ENCODE data around the gene CLDN19.

CLDN19 gene

GRCh38 chr1:42737986-42738677 lies 1.9 kb downstream of the CLDN19 start:
- H3K9ac ChIP-seq (ENCODE audit: low read depth, low read length) = no peak overlapping the region
- H3K9me3 ChIP-seq (ENCODE audit: insufficient read depth, low read depth, low read length) = no peaks in the 10 kb centered on the region
- 87% methylated on average over 21 of the region's 21 CpGs for WGBS
- H3K4me1 ChIP-seq (ENCODE audit: insufficient read depth, low read length) = peaks cover 31% of the 10 kb centered on the region
- no peaks in the 10 kb centered on the region for H3K27me3 ChIP-seq (ENCODE audit: insufficient read depth, low read length)
- H3K36me3 ChIP-seq (ENCODE audit: insufficient read depth, low read length) = no peaks in the 10 kb centered on the region
- no peak overlapping the region for H3K27ac ChIP-seq (ENCODE audit: low read depth, low read length)
- H3K4me3 ChIP-seq (ENCODE audit: low read length) = no peak overlapping the region

- 90% methylated on average over 5 of the region's 5 CpGs for WGBS
- Histone ChIP-seq H3K9me3 (ENCODE audit: insufficient read depth, low read depth, low read length) (no peaks in the 10 kb centered on the region), H3K9ac (ENCODE audit: low read depth, low read length) (no peak overlapping the region), H3K4me3 (ENCODE audit: low read length) (no peak overlapping the region), H3K27ac (ENCODE audit: low read depth, low read length) (no peak overlapping the region), H3K4me1 (ENCODE audit: insufficient read depth, low read length) (peaks cover 29% of the 10 kb centered on the region), H3K27me3 (ENCODE audit: insufficient read depth, low read length) (no peaks in the 10 kb centered on the region), H3K36me3 (ENCODE audit: insufficient read depth, low read length) (no peaks in the 10 kb centered on the region)
Observed at GRCh38 chr1:42737257-42737656, 2.8 kb downstream of the CLDN19 start.

GRCh38 chr1:42736571-42737200 lies 3.4 kb downstream of the CLDN19 start:
- H3K9me3 ChIP-seq (ENCODE audit: insufficient read depth, low read depth, low read length) = no peaks in the 10 kb centered on the region

GRCh38 chr1:42736152-42736551 lies 3.9 kb downstream of the CLDN19 start:
- Histone ChIP-seq H3K27ac (ENCODE audit: low read depth, low read length) (no peak overlapping the region), H3K9me3 (ENCODE audit: insufficient read depth, low read depth, low read length) (no peaks in the 10 kb centered on the region), H3K4me1 (ENCODE audit: insufficient read depth, low read length) (peaks cover 21% of the 10 kb centered on the region), H3K36me3 (ENCODE audit: insufficient read depth, low read length) (no peaks in the 10 kb centered on the region), H3K4me3 (ENCODE audit: low read length) (no peak overlapping the region), H3K9ac (ENCODE audit: low read depth, low read length) (no peak overlapping the region), H3K27me3 (ENCODE audit: insufficient read depth, low read length) (no peaks in the 10 kb centered on the region)
- WGBS = 77% methylated on average over 4 of the region's 4 CpGs

More at GRCh38 chr1:42736571-42737200, 3.4 kb downstream of the CLDN19 start:
- no peak overlapping the region for H3K27ac ChIP-seq (ENCODE audit: low read depth, low read length)
- 83% methylated on average over 8 of the region's 8 CpGs for WGBS
- H3K4me1 ChIP-seq (ENCODE audit: insufficient read depth, low read length) = peaks cover 26% of the 10 kb centered on the region
- H3K27me3 ChIP-seq (ENCODE audit: insufficient read depth, low read length) = no peaks in the 10 kb centered on the region
- H3K36me3 ChIP-seq (ENCODE audit: insufficient read depth, low read length) = no peaks in the 10 kb centered on the region
- H3K4me3 ChIP-seq (ENCODE audit: low read length) = no peak overlapping the region
- no peak overlapping the region for H3K9ac ChIP-seq (ENCODE audit: low read depth, low read length)

- Histone ChIP-seq H3K9ac (ENCODE audit: low read depth, low read length) (no peak overlapping the region), H3K36me3 (ENCODE audit: insufficient read depth, low read length) (no peaks in the 10 kb centered on the region)
- WGBS = 91% methylated on average over 14 of the region's 14 CpGs
Observed at GRCh38 chr1:42735477-42736105, 4.4 kb downstream of the CLDN19 start.

GRCh38 chr1:42735056-42735455 lies 5.0 kb downstream of the CLDN19 start:
- 93% methylated on average over 11 of the region's 11 CpGs for WGBS
- peaks cover 12% of the 10 kb centered on the region; the same call in 1 of the 2 replicates for H3K4me1 ChIP-seq (ENCODE audit: insufficient read depth, low read length)
- H3K9ac ChIP-seq (ENCODE audit: low read depth, low read length) = no peak overlapping the region
- no peak overlapping the region for H3K4me3 ChIP-seq (ENCODE audit: low read length)
- H3K27me3 ChIP-seq (ENCODE audit: insufficient read depth, low read length) = no peaks in the 10 kb centered on the region
- H3K9me3 ChIP-seq (ENCODE audit: insufficient read depth, low read depth, low read length) = no peaks in the 10 kb centered on the region
- no peak overlapping the region for H3K27ac ChIP-seq (ENCODE audit: low read depth, low read length)
- no peaks in the 10 kb centered on the region for H3K36me3 ChIP-seq (ENCODE audit: insufficient read depth, low read length)

More at GRCh38 chr1:42735477-42736105, 4.4 kb downstream of the CLDN19 start:
- H3K27me3 ChIP-seq (ENCODE audit: insufficient read depth, low read length) = no peaks in the 10 kb centered on the region
- peaks cover 16% of the 10 kb centered on the region for H3K4me1 ChIP-seq (ENCODE audit: insufficient read depth, low read length)
- no peak overlapping the region for H3K27ac ChIP-seq (ENCODE audit: low read depth, low read length)
- H3K9me3 ChIP-seq (ENCODE audit: insufficient read depth, low read depth, low read length) = no peaks in the 10 kb centered on the region
- H3K4me3 ChIP-seq (ENCODE audit: low read length) = no peak overlapping the region

- H3K36me3 ChIP-seq (ENCODE audit: insufficient read depth, low read length) = no peaks in the 10 kb centered on the region
- H3K4me1 ChIP-seq (ENCODE audit: insufficient read depth, low read length) = peaks cover 6% of the 10 kb centered on the region; the same call in 1 of the 2 replicates
- H3K27ac ChIP-seq (ENCODE audit: low read depth, low read length) = no peak overlapping the region
- no peaks in the 10 kb centered on the region for H3K27me3 ChIP-seq (ENCODE audit: insufficient read depth, low read length)
- no peaks in the 10 kb centered on the region for H3K9me3 ChIP-seq (ENCODE audit: insufficient read depth, low read depth, low read length)
- no peak overlapping the region for H3K9ac ChIP-seq (ENCODE audit: low read depth, low read length)
- no peak overlapping the region for H3K4me3 ChIP-seq (ENCODE audit: low read length)
- WGBS = 83% methylated on average over 7 of the region's 7 CpGs
Observed at GRCh38 chr1:42734201-42735035, 5.6 kb downstream of the CLDN19 start.

GRCh38 chr1:42733415-42734200 lies 6.4 kb downstream of the CLDN19 start:
- WGBS = 92% methylated on average over 12 of the region's 12 CpGs

GRCh38 chr1:42732126-42732680 lies 7.8 kb downstream of the CLDN19 start:
- no peaks in the 10 kb centered on the region for H3K9me3 ChIP-seq (ENCODE audit: insufficient read depth, low read depth, low read length)
- no peaks in the 10 kb centered on the region for H3K27me3 ChIP-seq (ENCODE audit: insufficient read depth, low read length)
- no peak overlapping the region for H3K4me3 ChIP-seq (ENCODE audit: low read length)
- H3K9ac ChIP-seq (ENCODE audit: low read depth, low read length) = no peak overlapping the region
- no peaks in the 10 kb centered on the region for H3K36me3 ChIP-seq (ENCODE audit: insufficient read depth, low read length)
- no peak overlapping the region for H3K27ac ChIP-seq (ENCODE audit: low read depth, low read length)
- WGBS = 91% methylated on average over 10 of the region's 10 CpGs
- H3K4me1 ChIP-seq (ENCODE audit: insufficient read depth, low read length) = no peaks in the 10 kb centered on the region; the same call in 1 of the 2 replicates

More at GRCh38 chr1:42733415-42734200, 6.4 kb downstream of the CLDN19 start:
- no peak overlapping the region for H3K9ac ChIP-seq (ENCODE audit: low read depth, low read length)
- H3K36me3 ChIP-seq (ENCODE audit: insufficient read depth, low read length) = no peaks in the 10 kb centered on the region
- H3K9me3 ChIP-seq (ENCODE audit: insufficient read depth, low read depth, low read length) = no peaks in the 10 kb centered on the region
- no peak overlapping the region for H3K4me3 ChIP-seq (ENCODE audit: low read length)
- peaks cover under 1% of the 10 kb centered on the region; the same call in 1 of the 2 replicates for H3K4me1 ChIP-seq (ENCODE audit: insufficient read depth, low read length)
- H3K27ac ChIP-seq (ENCODE audit: low read depth, low read length) = no peak overlapping the region
- H3K27me3 ChIP-seq (ENCODE audit: insufficient read depth, low read length) = no peaks in the 10 kb centered on the region

- Histone ChIP-seq H3K9ac (ENCODE audit: low read depth, low read length) (no peak overlapping the region), H3K4me1 (ENCODE audit: insufficient read depth, low read length) (no peaks in the 10 kb centered on the region; the same call in 1 of the 2 replicates), H3K27me3 (ENCODE audit: insufficient read depth, low read length) (no peaks in the 10 kb centered on the region), H3K36me3 (ENCODE audit: insufficient read depth, low read length) (no peaks in the 10 kb centered on the region), H3K27ac (ENCODE audit: low read depth, low read length) (no peak overlapping the region), H3K4me3 (ENCODE audit: low read length) (no peak overlapping the region), H3K9me3 (ENCODE audit: insufficient read depth, low read depth, low read length) (no peaks in the 10 kb centered on the region)
- WGBS = 87% methylated on average over 3 of the region's 3 CpGs
Observed at GRCh38 chr1:42731585-42731984, 8.5 kb downstream of the CLDN19 start.
